ENCODE results near the gene FHL1. TPM values are rescaled to one million over a fixed set of nuclear protein-coding genes. Genes with fewer than 3 reads are reported as not detected.
"Not testable (repeated sequence)": the region's sequence is repeated elsewhere in the genome, so short reads cannot be mapped to it uniquely, and the experiment has no call there.

The FHL1 gene
- total and polyA plus RNA-seq, 2 donors (not counting 3 experiments of a cell fraction or from before 2014, with no cell fraction given): 50.6 to 59.4 TPM

- TF ChIP-seq GATA2 (IDR thresholded peaks at IDR 0.05; ENCODE audit: insufficient read depth, insufficient read length, low read depth, low read length) (no peak), JUN (IDR thresholded peaks at IDR 0.05; ENCODE audit: borderline replicate concordance, insufficient read depth, insufficient read length, low read depth) (no peak), POLR2AphosphoS5 (IDR thresholded peaks at IDR 0.05; ENCODE audit: insufficient read depth, low read depth, low read length) (no peak), MAX (IDR thresholded peaks at IDR 0.05; ENCODE audit: insufficient read depth, insufficient read length) (no peak), MYC (IDR thresholded peaks at IDR 0.05; ENCODE audit: low read depth, low read length) (no peak), CTCF (IDR thresholded peaks at IDR 0.05; ENCODE audit: extremely low read depth in 1 of 2, insufficient read depth in 1 of 2, low read depth in 1 of 2, low read length in 2 of 2) (no peak), POLR2A (IDR thresholded peaks at IDR 0.05; ENCODE audit: low read depth, low read length) (no peak), FOS (IDR thresholded peaks at IDR 0.05; ENCODE audit: borderline replicate concordance, insufficient read depth, low read length) (no peak), EZH2 (IDR thresholded peaks at IDR 0.05; ENCODE audit: borderline replicate concordance, low read depth, low read length, severe bottlenecking) (no peak)
- Histone ChIP-seq H3K79me2 (ENCODE audit: control insufficient read depth, insufficient read depth, low read length) (no peaks in the 10 kb centered on the region), H2AFZ (ENCODE audit: low read depth, low read length) (no peak overlapping the region), H3K27ac (ENCODE audit: insufficient read depth, low read depth, low read length) (no peak overlapping the region), H3K27me3 (ENCODE audit: control insufficient read depth in 2 of 2, insufficient read depth in 2 of 2, low read length in 2 of 2) (no peaks in the 10 kb centered on the region), H3K9me1 (replicated peaks; ENCODE audit: control insufficient read depth, extremely low read depth, insufficient read depth, low read length) (no peaks in the 10 kb centered on the region), H3K36me3 (ENCODE audit: control insufficient read depth in 2 of 2, extremely low read depth in 1 of 2, insufficient read depth in 2 of 2, low read length in 2 of 2) (peaks cover 0 to 2% of the 10 kb centered on the region in 2 experiments), H3K4me2 (ENCODE audit: insufficient read depth, low read length) (no peak overlapping the region), H4K20me1 (replicated peaks; ENCODE audit: control insufficient read depth, extremely low read depth, insufficient read depth, low read length) (no peaks in the 10 kb centered on the region), H3K9me3 (replicated peaks; ENCODE audit: control insufficient read depth, insufficient read depth, low read length) (no peaks in the 10 kb centered on the region), H3K4me3 (replicated peaks in 1 of 3; ENCODE audit: insufficient read depth in 1 of 3, low read depth in 1 of 3, low read length in 3 of 3) (no peak overlapping the region), H3K9ac (replicated peaks; ENCODE audit: extremely low read depth, insufficient read depth, low read length) (no peak overlapping the region), H3K4me1 (ENCODE audit: control insufficient read depth, extremely low read depth, insufficient read depth, low read length) (no peaks in the 10 kb centered on the region)
- ChIA-PET CTCF (no interaction called here), POLR2A (no interaction called here)
- BruUV-seq (replicated peaks): no TSS peak
- FAIRE-seq (no peak), DNase-seq (ENCODE audit: low read depth, low spot score) (no peak)
- dilution Hi-C loops (cut with MboI; ENCODE audit: extremely low pct_ligation_motif_present, low sequenced_read_pairs) (no loop called here), intact Hi-C loops (cut with micrococcal nuclease) (no loop called here)
Observed at GRCh38 chrX:136237074-136237473, 89.7 kb downstream of the FHL1 start.

- H3K9me3 ChIP-seq (replicated peaks; ENCODE audit: control insufficient read depth, insufficient read depth, low read length); H3K79me2 ChIP-seq (ENCODE audit: control insufficient read depth, insufficient read depth, low read length); H2AFZ ChIP-seq (ENCODE audit: low read depth, low read length); H3K4me3 ChIP-seq (replicated peaks in 1 of 3; ENCODE audit: insufficient read depth in 1 of 3, low read depth in 1 of 3, low read length in 3 of 3); intact Hi-C loops (cut with micrococcal nuclease); H3K9me1 ChIP-seq (replicated peaks; ENCODE audit: control insufficient read depth, extremely low read depth, insufficient read depth, low read length); H3K4me1 ChIP-seq (ENCODE audit: control insufficient read depth, extremely low read depth, insufficient read depth, low read length); H3K27ac ChIP-seq (ENCODE audit: insufficient read depth, low read depth, low read length); BruUV-seq (replicated peaks); FAIRE-seq; H3K9ac ChIP-seq (replicated peaks; ENCODE audit: extremely low read depth, insufficient read depth, low read length); H3K27me3 ChIP-seq (ENCODE audit: control insufficient read depth in 2 of 2, insufficient read depth in 2 of 2, low read length in 2 of 2); dilution Hi-C loops (cut with MboI; ENCODE audit: extremely low pct_ligation_motif_present, low sequenced_read_pairs); POLR2A ChIA-PET; DNase-seq (ENCODE audit: low read depth, low spot score); CTCF ChIA-PET; H3K4me2 ChIP-seq (ENCODE audit: insufficient read depth, low read length); H3K36me3 ChIP-seq (ENCODE audit: control insufficient read depth in 2 of 2, extremely low read depth in 1 of 2, insufficient read depth in 2 of 2, low read length in 2 of 2); H4K20me1 ChIP-seq (replicated peaks; ENCODE audit: control insufficient read depth, extremely low read depth, insufficient read depth, low read length): not testable (repeated sequence)
Observed at GRCh38 chrX:136237849-136238248, 90.5 kb downstream of the FHL1 start.
